K562 (cell line): ENCODE data around the gene CEACAM18. TPM values are rescaled to one million over a fixed set of nuclear protein-coding genes. Genes with fewer than 3 reads are reported as not detected.

ENCODE experiments used
- BRD4 ChIP-seq: fragments of 200-600 bp; sonication (generic); IDR thresholded peaks from 2 replicates; pipeline ENCODE4 v1.6.1; 2017; ENCODE audit warnings: inconsistent platforms
- GTF2F1 ChIP-seq: IDR thresholded peaks from 2 replicates; pipeline ENCODE4 v1.6.1; 2011; ENCODE audit warnings: low read depth, low read length, improper control_type of control experiment
- JUND ChIP-seq, 2 experiments: IDR thresholded peaks; 2 replicates in 1 of 2; 3 replicates in 1 of 2; pipeline ENCODE4 v1.6.1; 2011; ENCODE audit warnings: borderline replicate concordance in 2 of 2, low read depth in 2 of 2, low read length in 2 of 2, improper control_type of control experiment in 1 of 2, missing biosample characterization in 1 of 2, missing genetic modification characterization in 1 of 2, missing genetic modification reagents in 1 of 2
- MECOM ChIP-seq: fragments of 250-450 bp; sonication (Bioruptor Pico); IDR thresholded peaks from 2 replicates; pipeline ENCODE4 v1.8.0; 2022; ENCODE audit warnings: inconsistent platforms
- NCOA6 ChIP-seq: fragments of 450-650 bp; IDR thresholded peaks from 2 replicates; pipeline ENCODE4 v1.6.1; 2017; ENCODE audit warnings: mild to moderate bottlenecking
- POLR2AphosphoS5 ChIP-seq: IDR thresholded peaks from 2 replicates; pipeline ENCODE4 v1.6.1; 2011; ENCODE audit warnings: mild to moderate bottlenecking, low read depth, low read length, moderate library complexity; ENCODE audit not compliant: control insufficient read depth, insufficient read depth
- RFX1 ChIP-seq: fragments of 450-650 bp; IDR thresholded peaks from 2 replicates; pipeline ENCODE4 v1.6.1; 2016; ENCODE audit warnings: mild to moderate bottlenecking, moderate library complexity
- RREB1 ChIP-seq: fragments of 250-450 bp; sonication (Bioruptor Pico); IDR thresholded peaks from 2 replicates; pipeline ENCODE4 v1.4.0; 2020
- SPI1 ChIP-seq: IDR thresholded peaks from 2 replicates; pipeline ENCODE4 v1.6.1; 2011; ENCODE audit warnings: low read depth, low read length, control low read depth, borderline replicate concordance
- TARDBP ChIP-seq: fragments of 450-650 bp; IDR thresholded peaks from 2 replicates; pipeline ENCODE4 v1.6.1; 2016
- TRIM24 ChIP-seq, 2 experiments: fragments of 450-650 bp; IDR thresholded peaks; 2 replicates each; pipeline ENCODE4 v1.6.1; 2016
- WHSC1 ChIP-seq: IDR thresholded peaks from one replicate; pipeline ENCODE4 v1.6.1; 2012; ENCODE audit warnings: low read length, control low read depth, inconsistent platforms
- ZFP36 ChIP-seq: fragments of 150-350 bp; IDR thresholded peaks from 2 replicates; pipeline ENCODE4 v1.6.1; 2018; ENCODE audit warnings: low read length, low read depth; ENCODE audit not compliant: partially characterized antibody
- ZNF12 ChIP-seq: sonication (generic); formaldehyde crosslinking; IDR thresholded peaks from 2 replicates; pipeline ENCODE4 v1.4.0; 2020; ENCODE audit warnings: mild to moderate bottlenecking, missing genetic modification reagents
- ZNF263 ChIP-seq: sonication (generic); formaldehyde crosslinking; IDR thresholded peaks from 2 replicates; pipeline ENCODE4 v1.8.0; 2022; ENCODE audit warnings: mild to moderate bottlenecking, missing genetic modification reagents, borderline replicate concordance
- ZNF384 ChIP-seq: IDR thresholded peaks from 2 replicates; pipeline ENCODE4 v1.6.1; 2012; ENCODE audit warnings: low read depth, low read length, improper control_type of control experiment
- polyA plus RNA-seq, 8 experiments: library from polyadenylated mRNA; depleted of rRNA in 4 of 8; stranded (reverse) in 5 of 8; unstranded in 3 of 8; fragments of >200 nt; fragmentation: Nextera tagmentation in 2 of 8; fragmentation: Illumina TruSeq in 1 of 8; extraction: Ambion mirVana in 2 of 8; extraction: Trizol in 1 of 8; gene quantifications; 2 replicates each; pipeline versions ENCODE4 v1.2.1 to v1.2.3, GENCODE V29; 2011 to 2014; ENCODE audit warnings: inconsistent platforms in 1 of 8, missing spikeins in 1 of 8
- total RNA-seq, 7 experiments: library from RNA; depleted of rRNA in 6 of 7; stranded (reverse); fragments of >200 nt in 6 of 7; fragmentation: Illumina TruSeq in 2 of 7; extraction: Trizol in 2 of 7; gene quantifications; 2 replicates each; pipeline versions ENCODE4 v1.2.1 to v1.2.3, GENCODE V29; 2011 to 2021; ENCODE audit warnings: low replicate concordance in 1 of 7

CEACAM18 gene
- total and polyA plus RNA-seq, 9 of the 15 experiments (the other 6 are each of a cell fraction or from before 2014, with no cell fraction given) = 0.08 to 0.24 (median 0.15) TPM; not detected in 3

- peak; percentile 64; the same call in 1 of the 2 replicates for TF ChIP-seq ZNF384
- TF ChIP-seq ZNF12 (CRISPR knock-in tag) = no peak
- TF ChIP-seq RREB1 (CRISPR knock-in tag) = 0 out of 2 replicates have a peak, but pooled peaks have one; percentile 13
- TF ChIP-seq MECOM (CRISPR knock-in tag) = 0 out of 2 replicates have a peak, but pooled peaks have one; percentile 14
- no peak for TF ChIP-seq BRD4
- peak; percentile 59 for TF ChIP-seq RFX1
- TF ChIP-seq POLR2AphosphoS5 = no peak
- no peak for TF ChIP-seq JUND (IDR thresholded peaks at IDR 0.05; ENCODE audit: borderline replicate concordance, low read depth, low read length)
- no peak for TF ChIP-seq JUND (tag; IDR thresholded peaks at IDR 0.05; ENCODE audit: borderline replicate concordance, low read depth, low read length)
- no peak for TF ChIP-seq NCOA6
- TF ChIP-seq TARDBP = 0 out of 2 replicates have a peak, but pooled peaks have one; percentile 39
- TF ChIP-seq ZNF263 = no peak
- no peak for TF ChIP-seq WHSC1
- TF ChIP-seq GTF2F1 = no peak
- no peak for TF ChIP-seq TRIM24 (IDR thresholded peaks at IDR 0.05)
- peak; percentile 93 for TF ChIP-seq ZFP36
- no peak for TF ChIP-seq SPI1
Observed at GRCh38 chr19:51507192-51507591, 28.9 kb downstream of the CEACAM18 start (continued).
